SHP77 treated with DMSO at 0.1 percent for 48 hours (cell line): ENCODE measurements around the gene PSTPIP1.

ENCODE experiments used
- DNase-seq: peaks from one replicate; lab custom pipeline; 2025; lab: John Stamatoyannopoulos, UW

The PSTPIP1 gene

GRCh38 chr15:77070180-77070494 is 75.2 kb downstream of the PSTPIP1 start:
- DNase-seq: no peak

GRCh38 chr15:77070495-77071304 is 75.8 kb downstream of the PSTPIP1 start, which contains the start of gene TSPAN3:
Gene TSPAN3, minus strand, starts transcription at chr15:77071109. Its CDS starts 155 bp downstream, at chr15:77070954.
- DNase-seq: peak; percentile 76

DNA sequence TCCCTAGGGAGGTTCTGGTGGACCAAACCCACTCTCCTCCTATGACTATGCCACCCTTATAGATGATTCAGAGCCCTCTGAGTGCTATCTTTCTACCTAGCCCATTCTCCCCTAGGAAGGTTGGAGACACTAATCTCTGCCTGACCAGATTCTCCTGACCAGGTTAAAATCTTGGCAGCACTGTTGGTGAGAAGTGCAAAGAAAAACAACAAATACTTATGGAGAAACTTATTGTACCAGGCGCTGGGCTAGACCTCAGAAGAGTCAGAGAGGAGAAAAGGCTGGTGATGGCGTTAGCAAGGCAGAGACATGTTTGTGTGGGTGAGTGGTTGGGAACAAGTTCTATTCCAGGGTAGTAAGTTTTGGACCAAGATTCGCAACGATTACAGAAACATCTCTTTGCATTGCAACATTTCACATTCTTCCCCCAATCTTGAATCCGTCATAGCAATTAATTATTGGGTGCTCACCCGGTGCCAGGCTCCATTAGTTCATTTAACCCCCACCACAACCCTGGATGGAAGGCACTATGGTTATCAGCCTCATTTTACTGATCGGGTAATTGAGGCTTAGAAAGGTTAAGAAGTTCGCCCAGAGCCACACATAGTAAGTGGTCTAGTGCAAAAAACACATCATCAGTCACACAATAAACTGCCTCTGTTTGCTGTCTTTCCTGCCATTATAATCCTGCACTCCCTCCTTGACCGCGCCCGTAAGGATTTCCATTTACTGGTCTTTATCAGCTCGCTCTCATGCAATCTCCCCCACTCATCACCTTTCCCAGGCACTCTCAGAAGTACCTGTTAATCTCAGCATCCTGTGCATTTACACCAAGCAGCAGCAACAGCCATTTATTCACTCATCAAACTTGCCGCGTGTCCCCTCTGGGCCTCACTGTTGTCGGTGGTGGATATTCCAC is 76.6 kb downstream of the PSTPIP1 start:
- no peak for DNase-seq

GRCh38 chr15:77074350-77074749 is 79.4 kb downstream of the PSTPIP1 start:
- no peak for DNase-seq

DNA sequence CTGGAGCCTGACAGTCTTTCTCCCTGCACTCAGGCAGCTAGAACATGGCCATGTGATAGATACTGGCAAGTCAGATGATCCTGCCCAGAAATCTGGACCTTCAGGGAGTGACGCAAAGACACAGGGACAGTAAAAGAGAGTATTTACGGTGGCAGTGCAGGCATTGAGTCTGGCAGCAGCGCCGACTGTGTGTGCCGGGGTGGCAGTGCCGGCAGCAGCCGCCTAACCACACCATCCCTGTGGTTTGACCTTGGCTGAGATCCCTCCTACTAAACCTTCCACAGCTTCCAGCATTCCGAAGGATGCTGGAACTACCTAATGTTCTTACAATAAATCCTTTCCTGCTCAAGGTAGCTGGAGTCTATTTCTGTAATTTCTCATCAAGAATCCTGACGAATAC is 80.6 kb downstream of the PSTPIP1 start:
- no peak for DNase-seq

GRCh38 chr15:77076323-77076915 is 81.5 kb downstream of the PSTPIP1 start:
- DNase-seq: no peak

GRCh38 chr15:77081971-77082370 is 87.0 kb downstream of the PSTPIP1 start:
- DNase-seq: no peak

DNA sequence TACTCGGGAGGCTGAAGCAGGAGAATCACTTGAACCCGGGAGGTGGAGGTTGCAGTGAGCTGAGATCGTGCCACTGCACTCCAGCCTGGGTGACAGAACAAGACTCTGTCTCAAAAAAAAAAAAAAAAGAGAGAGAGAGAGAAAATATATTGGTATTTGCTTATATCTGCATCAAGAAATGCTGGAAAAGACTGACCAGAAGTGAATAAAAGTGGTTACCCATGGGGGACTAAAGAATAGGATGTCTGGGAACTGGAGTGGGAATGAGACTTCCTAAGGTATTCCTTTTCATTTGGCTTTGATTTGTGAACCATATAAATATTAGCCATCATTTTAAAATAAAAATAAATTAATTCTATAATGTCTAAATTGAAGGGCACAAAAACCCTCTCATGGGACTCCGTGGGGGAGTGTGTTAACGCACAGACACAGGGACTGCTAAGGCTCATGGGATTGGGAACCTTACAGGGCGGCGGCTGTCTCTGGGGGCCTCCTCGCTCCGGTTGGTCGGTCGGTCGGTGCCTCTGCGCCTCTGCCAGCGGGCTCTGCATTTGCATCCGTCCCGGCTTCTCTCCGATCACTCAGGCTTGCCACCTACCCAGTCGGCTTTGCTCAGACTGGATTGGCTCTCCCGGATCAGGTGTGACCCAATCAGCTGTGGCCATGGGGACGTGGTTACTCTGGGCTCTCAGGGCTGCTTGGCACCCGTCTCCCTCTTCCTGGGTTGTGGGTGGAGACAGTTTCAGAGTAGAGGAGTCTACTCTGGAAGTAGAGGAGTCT is 88.6 kb downstream of the PSTPIP1 start:
- peak; percentile 94 for DNase-seq

- DNase-seq: no peak
Observed at GRCh38 chr15:77084436-77084835, 89.5 kb downstream of the PSTPIP1 start.

DNA sequence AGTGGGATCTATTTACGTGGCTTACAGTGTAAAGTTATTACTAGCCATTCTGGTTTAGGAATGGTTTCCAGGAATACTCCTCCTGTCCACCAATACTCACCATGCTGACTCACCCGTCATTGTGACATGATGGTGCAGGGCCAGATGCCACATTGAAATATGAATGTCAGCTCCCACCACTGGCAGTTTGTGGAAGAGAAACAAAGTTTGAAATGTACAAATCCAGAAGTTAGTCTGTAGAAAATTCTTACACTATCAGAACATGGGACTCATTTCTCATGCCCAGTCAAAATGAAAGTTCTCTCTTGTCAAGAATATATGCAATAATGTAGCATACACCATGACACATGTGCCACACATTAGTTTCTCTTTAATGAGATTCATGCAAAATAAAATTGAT is 90.4 kb downstream of the PSTPIP1 start:
- DNase-seq: no peak
